Stimulated activated CD8-positive, alpha-beta memory T cell treated with anti-CD3 and anti-CD28 coated beads, Interleukin-15, amount 100 ng/mL, for 24 hours (primary cell): ENCODE measurements around the gene PTCRA.

Source experiments
- DNase-seq: peaks from one replicate; pipeline ENCODE4 v3.0.0-alpha.2; 2020; ENCODE audit warnings: low read depth

Gene PTCRA

GRCh38 chr6:42973926-42974325 is 58.1 kb downstream of the PTCRA start:
- no peak for DNase-seq

- no peak for DNase-seq
Observed at GRCh38 chr6:42974919-42975505, 59.2 kb downstream of the PTCRA start.
